IPS-18a (cell line): ENCODE data around the gene TMEM231.
"Not testable (repeated sequence)": the region's sequence is repeated elsewhere in the genome, so short reads cannot be mapped to it uniquely, and the experiment has no call there.

Experiments used
- H3K27ac ChIP-seq: one replicate; pipeline ENCODE4 v1.5.1; 2013; ENCODE audit warnings: low read length
- H3K27me3 ChIP-seq: one replicate; pipeline ENCODE4 v1.6.1; 2013; ENCODE audit warnings: mild to moderate bottlenecking, low read length; ENCODE audit not compliant: control insufficient read depth, insufficient read depth
- H3K36me3 ChIP-seq: one replicate; pipeline ENCODE4 v1.6.1; 2013; ENCODE audit warnings: low read depth, low read length; ENCODE audit not compliant: control insufficient read depth
- H3K4me1 ChIP-seq: one replicate; pipeline ENCODE4 v1.6.1; 2013; ENCODE audit warnings: low read depth, low read length; ENCODE audit not compliant: control insufficient read depth
- H3K4me3 ChIP-seq: one replicate; pipeline ENCODE4 v1.5.1; 2013; ENCODE audit warnings: low read length
- H3K9ac ChIP-seq: one replicate; pipeline ENCODE4 v1.6.1; 2013; ENCODE audit warnings: mild to moderate bottlenecking, low read length, moderate library complexity
- H3K9me3 ChIP-seq: one replicate; pipeline ENCODE4 v1.6.1; 2013; ENCODE audit warnings: low read depth, low read length; ENCODE audit not compliant: control insufficient read depth

Gene TMEM231, protein sequence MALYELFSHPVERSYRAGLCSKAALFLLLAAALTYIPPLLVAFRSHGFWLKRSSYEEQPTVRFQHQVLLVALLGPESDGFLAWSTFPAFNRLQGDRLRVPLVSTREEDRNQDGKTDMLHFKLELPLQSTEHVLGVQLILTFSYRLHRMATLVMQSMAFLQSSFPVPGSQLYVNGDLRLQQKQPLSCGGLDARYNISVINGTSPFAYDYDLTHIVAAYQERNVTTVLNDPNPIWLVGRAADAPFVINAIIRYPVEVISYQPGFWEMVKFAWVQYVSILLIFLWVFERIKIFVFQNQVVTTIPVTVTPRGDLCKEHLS

DNA sequence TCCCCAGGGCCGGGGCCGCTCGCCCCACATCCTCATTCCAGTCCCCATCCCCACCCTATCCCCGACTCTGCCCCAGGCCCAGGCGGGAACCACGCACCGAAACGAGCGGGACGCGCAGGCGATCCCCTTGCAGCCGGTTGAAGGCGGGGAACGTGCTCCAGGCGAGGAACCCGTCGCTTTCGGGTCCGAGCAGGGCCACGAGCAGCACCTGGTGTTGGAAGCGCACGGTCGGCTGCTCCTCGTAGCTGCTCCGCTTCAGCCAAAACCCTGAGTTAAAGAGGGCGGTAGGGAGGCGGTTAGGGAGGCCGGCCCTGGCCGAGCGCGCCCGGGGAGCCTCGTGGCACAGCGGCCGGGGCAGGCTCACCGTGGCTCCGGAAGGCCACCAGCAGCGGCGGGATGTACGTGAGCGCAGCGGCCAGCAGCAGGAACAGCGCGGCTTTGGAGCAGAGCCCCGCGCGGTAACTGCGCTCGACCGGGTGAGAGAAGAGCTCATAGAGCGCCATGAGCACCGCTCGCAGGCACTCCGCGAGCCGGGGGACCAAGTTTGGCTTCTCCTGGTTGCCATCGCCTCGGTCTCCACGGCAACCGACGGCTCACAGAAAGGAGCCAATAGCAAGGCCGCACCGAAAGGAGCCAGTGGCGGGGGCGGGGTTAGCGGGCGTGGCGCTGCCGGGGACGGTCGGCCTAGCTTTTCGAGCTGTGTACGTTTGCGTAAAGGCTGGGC lies at the start of gene TMEM231:
TMEM231 (minus strand) TSS at position 546 of the 724 bp plus-strand sequence; CDS start at position 503, 43 bp downstream.
- Histone ChIP-seq H3K4me3 (peak within 1 kb of the TSS; percentile 94), H3K9me3 (no peaks in the 10 kb centered on the region), H3K9ac (peak within 1 kb of the TSS; percentile 85), H3K27ac (peak within 1 kb of the TSS; percentile 61), H3K27me3 (no peaks in the 10 kb centered on the region), H3K36me3 (no peaks in the 10 kb centered on the region), H3K4me1 (peaks cover 18% of the 10 kb centered on the region)

DNA sequence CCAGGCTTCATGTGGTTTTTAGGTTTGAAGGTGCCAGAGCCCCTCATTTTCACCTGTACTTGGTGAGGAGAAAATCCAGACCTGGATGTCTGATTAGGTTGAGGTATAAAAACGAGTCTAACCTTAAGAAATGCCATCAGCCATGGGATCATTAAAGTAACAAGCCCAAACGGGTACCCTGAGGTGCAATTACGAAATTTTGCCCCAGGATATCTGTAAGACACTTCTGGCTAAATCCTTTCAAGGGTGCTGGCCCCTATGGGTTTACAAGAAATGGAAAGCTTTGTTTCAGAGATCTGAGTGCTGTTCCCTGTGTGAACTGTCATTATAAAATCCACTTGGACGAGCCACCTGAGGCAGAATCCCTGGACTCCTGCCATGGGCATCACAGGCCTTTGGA lies 47.2 kb upstream of the TMEM231 start:
- H3K27ac ChIP-seq: no peak overlapping the region
- H3K4me3 ChIP-seq: no peak overlapping the region
- peaks cover 54% of the 10 kb centered on the region for H3K36me3 ChIP-seq
- no peaks in the 10 kb centered on the region for H3K27me3 ChIP-seq
- peaks cover 5% of the 10 kb centered on the region for H3K9me3 ChIP-seq
- H3K4me1 ChIP-seq: no peaks in the 10 kb centered on the region
- no peak overlapping the region for H3K9ac ChIP-seq

DNA sequence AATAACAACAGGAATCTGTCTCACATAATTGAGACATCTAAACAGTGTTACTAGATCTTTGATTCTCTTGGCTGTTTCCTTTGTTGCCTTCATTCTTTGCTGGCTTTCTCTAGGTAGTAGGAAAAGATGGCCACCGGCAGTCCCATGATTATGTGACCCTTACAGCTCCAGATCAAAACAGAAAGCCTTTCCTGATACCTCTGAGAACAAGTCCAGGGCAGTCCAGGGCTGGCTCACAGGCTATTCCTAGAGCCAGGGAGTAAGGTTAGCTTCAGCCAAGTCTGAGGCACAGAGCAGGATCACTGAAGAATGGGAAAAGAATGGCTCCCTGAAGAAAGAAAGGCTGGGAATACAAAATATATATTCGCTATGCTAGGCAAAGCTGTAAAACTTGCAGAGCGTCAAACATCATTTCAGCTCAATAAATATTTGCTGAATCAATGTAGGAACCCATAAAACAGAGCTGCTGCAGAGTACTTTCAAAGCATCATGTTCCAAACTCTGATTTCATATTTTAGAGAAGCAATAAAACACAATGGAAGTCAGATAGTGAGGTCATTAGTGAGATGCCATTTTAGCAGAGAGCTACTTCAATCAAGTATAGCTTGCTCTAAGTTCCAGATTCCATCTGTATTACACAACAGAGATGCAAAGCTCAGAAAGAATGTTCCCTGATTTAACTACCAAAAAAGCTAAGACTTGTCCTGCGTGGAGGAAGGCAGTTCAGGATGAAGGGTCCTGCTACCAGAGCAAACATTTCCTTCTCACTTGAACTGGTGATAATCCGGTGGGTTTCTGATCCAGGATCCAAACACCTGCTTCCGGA lies 43.6 kb upstream of the TMEM231 start:
- peaks cover 43% of the 10 kb centered on the region for H3K36me3 ChIP-seq

DNA sequence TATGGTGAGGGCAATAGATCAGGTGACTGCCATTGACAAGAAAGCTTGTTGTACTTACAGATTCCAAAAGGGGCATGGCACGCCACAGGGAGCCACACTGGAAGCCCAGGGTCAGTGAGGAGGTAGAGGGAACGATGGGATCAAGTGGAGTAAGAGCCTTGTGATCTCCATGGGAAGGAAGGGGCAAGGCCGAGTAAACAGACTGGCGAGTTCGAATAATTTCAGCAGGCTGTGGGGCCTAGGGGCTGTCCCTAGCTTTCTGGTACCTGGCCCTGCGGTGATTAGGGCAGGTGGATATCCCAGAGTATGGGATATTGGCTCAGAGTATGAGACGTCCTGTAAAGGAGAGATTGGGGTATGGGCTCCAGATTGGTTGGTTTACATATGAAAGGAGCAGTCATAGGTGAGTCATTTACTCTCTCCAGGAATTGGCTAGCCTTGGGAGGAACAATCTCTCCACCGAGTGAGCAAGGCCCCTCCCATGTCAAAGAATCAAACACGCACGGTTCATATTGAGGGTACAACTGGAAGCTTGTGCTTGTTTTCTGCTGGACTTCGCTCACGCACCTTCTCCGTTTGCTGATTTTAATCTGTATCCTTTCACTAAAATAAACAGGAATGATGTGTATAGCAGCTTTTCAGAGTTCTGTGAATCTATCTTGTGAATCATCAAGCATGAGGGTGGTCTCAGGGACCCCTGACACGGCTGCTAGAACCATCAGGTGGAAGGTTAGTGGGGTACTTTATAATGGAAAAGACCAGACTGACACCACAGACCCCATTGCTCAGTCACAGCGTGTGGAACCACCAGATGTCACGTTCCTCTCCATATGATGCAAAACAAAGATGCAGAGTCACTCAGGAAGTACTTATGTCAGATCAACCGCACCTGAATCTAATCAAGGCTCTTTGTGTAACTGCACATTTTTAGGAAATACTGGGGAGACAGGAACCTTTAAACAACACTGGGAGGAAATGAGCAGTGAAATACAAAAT lies 38.1 kb upstream of the TMEM231 start:
- H3K9me3 ChIP-seq: no peaks in the 10 kb centered on the region
- peak overlapping the region; percentile 11 for H3K4me3 ChIP-seq
- H3K9ac ChIP-seq: peak overlapping the region; percentile 26
- peak overlapping the region; percentile 42 for H3K27ac ChIP-seq
- H3K36me3 ChIP-seq: peaks cover 7% of the 10 kb centered on the region
- H3K4me1 ChIP-seq: peaks cover 28% of the 10 kb centered on the region
- no peaks in the 10 kb centered on the region for H3K27me3 ChIP-seq

More for the DNA sequence above, 43.6 kb upstream of the TMEM231 start:
- Histone ChIP-seq H3K4me1 (peaks cover 4% of the 10 kb centered on the region), H3K4me3 (no peak overlapping the region), H3K9ac (no peak overlapping the region), H3K27me3 (no peaks in the 10 kb centered on the region), H3K27ac (no peak overlapping the region), H3K9me3 (peaks cover 5% of the 10 kb centered on the region)

DNA sequence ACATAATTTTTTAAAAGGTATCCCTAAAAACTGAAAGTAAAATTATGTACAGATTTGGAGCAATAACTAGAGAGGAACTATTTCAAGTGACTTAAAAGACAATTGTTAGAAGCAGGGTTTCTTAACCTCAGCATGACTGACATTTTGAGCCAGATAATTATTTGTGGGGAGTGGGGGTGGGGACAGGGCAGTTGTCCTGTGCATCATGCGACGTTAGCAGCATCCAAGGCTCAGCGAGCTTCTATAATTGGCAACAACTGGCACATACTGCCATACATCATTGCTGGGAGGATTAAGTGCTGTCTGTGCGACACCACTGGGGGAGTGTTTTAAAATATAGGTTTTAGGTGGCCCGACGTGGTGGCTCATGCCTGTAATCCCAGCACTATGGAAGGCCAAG lies 37.3 kb upstream of the TMEM231 start:
- Histone ChIP-seq H3K4me3 (no peak overlapping the region), H3K4me1 (peaks cover 28% of the 10 kb centered on the region), H3K9me3 (no peaks in the 10 kb centered on the region), H3K9ac (no peak overlapping the region), H3K27ac (no peak overlapping the region), H3K27me3 (no peaks in the 10 kb centered on the region), H3K36me3 (peaks cover 7% of the 10 kb centered on the region)

DNA sequence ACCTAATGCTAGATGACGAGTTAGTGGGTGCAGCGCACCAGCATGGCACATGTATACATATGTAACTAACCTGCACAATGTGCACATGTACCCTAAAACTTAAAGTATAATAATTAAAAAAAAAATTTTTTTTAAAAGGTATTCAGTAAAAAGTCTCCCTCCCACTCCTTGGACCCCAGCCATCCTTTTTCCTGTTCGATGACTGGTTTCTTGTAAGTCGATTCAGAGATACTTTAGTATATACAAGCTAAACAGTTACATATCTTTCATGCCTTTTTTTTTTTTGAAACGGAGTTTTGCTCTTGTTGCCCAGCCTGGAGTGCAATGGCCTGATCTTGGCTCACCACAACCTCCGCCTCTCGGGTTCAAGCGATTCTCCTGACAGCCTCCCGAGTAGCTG lies 35.9 kb upstream of the TMEM231 start:
- not testable (repeated sequence) for H3K9me3 ChIP-seq, H3K4me3 ChIP-seq, H3K27ac ChIP-seq, H3K27me3 ChIP-seq, H3K9ac ChIP-seq, H3K36me3 ChIP-seq
- H3K4me1 ChIP-seq: peaks cover 28% of the 10 kb centered on the region

DNA sequence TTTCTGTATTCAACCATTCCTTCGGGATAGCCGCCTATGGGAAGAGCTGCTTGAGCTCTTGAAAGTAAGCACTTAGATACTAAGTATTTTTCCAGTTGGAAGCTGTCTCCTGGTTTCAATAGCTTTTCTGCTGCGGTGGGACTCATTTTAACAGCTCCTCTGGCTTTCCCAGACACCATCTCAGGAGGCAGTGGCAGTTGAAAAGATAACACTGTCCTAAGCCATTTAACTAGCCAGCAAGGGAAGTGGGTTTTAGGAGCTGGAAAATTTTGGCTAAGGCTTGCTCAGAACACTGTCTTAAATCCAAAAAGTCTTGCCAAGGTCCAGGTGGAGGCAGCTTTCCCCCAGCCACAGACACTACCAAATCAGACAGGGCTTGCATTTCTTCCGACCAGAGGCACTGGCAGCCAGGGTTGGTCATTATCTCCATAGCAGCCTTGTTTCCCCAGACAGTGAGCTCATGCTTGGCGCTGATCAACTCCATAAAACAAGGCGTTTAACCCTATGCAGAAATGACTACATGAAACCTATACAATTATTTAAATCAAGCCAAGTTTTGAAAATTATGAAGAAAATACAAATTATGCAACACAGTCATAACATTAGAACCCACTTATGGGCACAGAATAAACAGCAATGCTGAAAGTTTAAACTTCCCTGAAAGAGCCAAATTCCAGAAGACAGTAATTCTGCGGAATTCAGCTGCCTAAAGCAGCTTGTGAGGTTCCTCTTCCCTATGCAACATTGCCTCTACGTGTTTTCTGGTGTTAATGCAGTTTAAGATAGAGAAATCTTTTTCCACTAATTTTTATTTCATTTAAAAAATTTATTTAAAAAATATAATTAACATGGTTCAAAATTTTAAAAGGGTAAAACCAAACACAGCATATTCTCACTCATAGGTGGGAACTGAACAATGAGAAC lies 35.1 kb upstream of the TMEM231 start:
- no peak overlapping the region for H3K27ac ChIP-seq
- H3K4me1 ChIP-seq: peaks cover 28% of the 10 kb centered on the region
- no peak overlapping the region for H3K9ac ChIP-seq
- H3K27me3 ChIP-seq: no peaks in the 10 kb centered on the region
- no peaks in the 10 kb centered on the region for H3K9me3 ChIP-seq
- H3K4me3 ChIP-seq: no peak overlapping the region
- H3K36me3 ChIP-seq: no peaks in the 10 kb centered on the region

DNA sequence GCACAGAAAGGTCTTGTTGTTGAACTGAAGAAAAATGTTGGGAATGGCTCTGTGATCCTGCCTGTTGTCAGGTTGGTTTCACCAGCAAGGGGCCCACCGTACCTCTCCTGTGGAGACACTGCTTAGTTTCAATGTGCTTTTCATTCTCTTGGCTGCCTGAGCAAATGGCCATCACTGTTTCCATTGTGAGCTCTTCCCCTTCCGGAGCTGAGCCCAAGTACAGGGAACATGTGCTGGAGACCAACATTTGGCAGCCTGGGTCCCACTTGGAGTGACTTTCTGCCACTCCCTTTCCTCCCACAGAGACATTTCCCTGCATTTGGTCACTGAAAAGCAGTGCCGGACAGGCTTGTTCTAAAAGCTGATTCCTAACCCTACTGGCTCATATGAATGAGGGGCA lies 33.3 kb upstream of the TMEM231 start:
- Histone ChIP-seq H3K4me1 (peaks cover 21% of the 10 kb centered on the region), H3K4me3 (peak overlapping the region; percentile 7), H3K27ac (no peak overlapping the region), H3K36me3 (no peaks in the 10 kb centered on the region), H3K27me3 (no peaks in the 10 kb centered on the region), H3K9ac (no peak overlapping the region), H3K9me3 (no peaks in the 10 kb centered on the region)

DNA sequence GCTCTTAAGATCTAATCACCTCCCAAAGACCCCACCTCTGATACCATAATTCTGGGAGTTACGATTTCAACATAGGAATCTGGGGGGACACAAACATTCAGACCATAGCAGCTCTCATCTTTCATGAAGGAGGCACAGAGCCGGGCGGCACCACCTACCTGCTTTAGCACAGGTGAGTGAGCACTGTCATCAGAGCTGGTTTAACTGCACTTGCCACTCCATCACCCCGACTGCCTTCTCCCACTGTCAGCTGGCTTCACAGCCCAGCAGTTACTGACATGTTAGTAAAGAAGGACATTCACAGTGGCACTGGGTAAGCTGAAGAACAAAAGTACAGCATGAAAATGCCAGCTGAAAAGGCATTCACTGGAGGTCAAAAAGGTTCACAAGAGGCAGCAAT lies 32.7 kb upstream of the TMEM231 start:
- no peaks in the 10 kb centered on the region for H3K36me3 ChIP-seq
- no peaks in the 10 kb centered on the region for H3K27me3 ChIP-seq
- H3K9me3 ChIP-seq: no peaks in the 10 kb centered on the region
- no peak overlapping the region for H3K9ac ChIP-seq
- H3K4me3 ChIP-seq: no peak overlapping the region
- H3K4me1 ChIP-seq: peaks cover 15% of the 10 kb centered on the region
- H3K27ac ChIP-seq: no peak overlapping the region

DNA sequence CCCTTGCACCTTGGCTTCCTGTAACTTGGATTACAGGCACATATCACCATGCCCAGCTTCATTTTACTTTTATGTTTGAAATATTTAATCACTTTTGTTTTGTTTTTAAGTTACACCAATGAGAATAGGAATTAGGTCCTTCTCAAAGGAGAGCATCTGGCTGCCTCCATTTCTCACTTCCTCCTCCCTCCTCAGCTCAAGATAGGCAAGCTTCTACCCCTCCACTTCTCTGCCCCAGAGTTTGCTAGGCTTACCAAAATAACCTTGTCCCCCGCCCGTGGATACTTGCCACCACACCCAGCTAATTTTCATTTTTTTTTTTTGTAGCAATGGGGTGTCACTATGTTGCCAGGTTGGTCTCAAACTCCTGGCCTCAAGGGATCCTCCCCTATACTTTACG lies 28.1 kb upstream of the TMEM231 start:
- Histone ChIP-seq H3K4me3 (no peak overlapping the region), H3K9me3 (no peaks in the 10 kb centered on the region), H3K9ac (no peak overlapping the region), H3K27me3 (no peaks in the 10 kb centered on the region), H3K36me3 (peaks cover 3% of the 10 kb centered on the region), H3K27ac (no peak overlapping the region), H3K4me1 (no peaks in the 10 kb centered on the region)
